Colonic mucosa (tissue), 4 donors: ENCODE results near the gene CCDC190. TPM values are rescaled to one million over a fixed set of nuclear protein-coding genes. Genes with fewer than 3 reads are reported as not detected.

Experiments used
- DNase-seq: peaks from one replicate; pipeline ENCODE4 v3.0.0-alpha.2; 2020
- H3K27ac ChIP-seq: fragments of 200-600 bp; one replicate; pipeline ENCODE4 v1.8.0; 2021
- H3K27me3 ChIP-seq: fragments of 200-600 bp; one replicate; pipeline ENCODE4 v1.8.0; 2021
- H3K36me3 ChIP-seq: fragments of 200-600 bp; one replicate; pipeline ENCODE4 v1.8.0; 2021
- H3K4me1 ChIP-seq: fragments of 200-600 bp; one replicate; pipeline ENCODE4 v1.8.0; 2021; ENCODE audit warnings: mild to moderate bottlenecking
- H3K4me3 ChIP-seq: fragments of 200-600 bp; one replicate; pipeline ENCODE4 v1.8.0; 2021
- H3K9ac ChIP-seq, 2 donors: one replicate each; pipeline ENCODE4 v1.7.0; 2013; ENCODE audit warnings: control low read depth in 2 of 2, low read depth in 2 of 2, low read length in 2 of 2
- H3K9me3 ChIP-seq: fragments of 200-600 bp; one replicate; pipeline ENCODE4 v1.8.0; 2021
- CTCF ChIP-seq: fragments of 200-600 bp; IDR thresholded peaks from one replicate; pipeline ENCODE4 v1.8.0; 2022; ENCODE audit warnings: antibody characterized with exemption, mild to moderate bottlenecking
- intact Hi-C: fragments of 100-400 bp; cut with DNase I; formaldehyde crosslinking; loops from one replicate; pipeline ENCODE4 v1.14.1; 2022
- total RNA-seq, 2 donors: library from RNA; stranded (reverse); fragmentation: NEBNext Ultra II Directional in 1 of 2; extraction: Animal tissue kit (Norgen Biotek cat#: 25700) in 1 of 2; gene quantifications; one replicate each; pipeline ENCODE4 v1.2.1, GENCODE V29; 2021
- donor health status: healthy.
- donor health status: DM: no; HTN: no; CAD: no.
- donor health status: DM: no; HTN: no; CAD: no.

Gene CCDC190
- total RNA-seq, 2 donors from 2014 or later, result not detected

GRCh38 chr1:162901243-162901642, 40.3 kb upstream of the CCDC190 start:
- no peaks in the 10 kb centered on the region for H3K36me3 ChIP-seq
- no peak overlapping the region for H3K9ac ChIP-seq
- H3K4me1 ChIP-seq, result no peaks in the 10 kb centered on the region
- DNase-seq, result no peak
- no peaks in the 10 kb centered on the region for H3K9me3 ChIP-seq
- no peak for TF ChIP-seq CTCF
- H3K27ac ChIP-seq, result no peak overlapping the region
- H3K27me3 ChIP-seq, result no peaks in the 10 kb centered on the region
- no peak overlapping the region for H3K4me3 ChIP-seq
- intact Hi-C loops, result no loop called here

DNA sequence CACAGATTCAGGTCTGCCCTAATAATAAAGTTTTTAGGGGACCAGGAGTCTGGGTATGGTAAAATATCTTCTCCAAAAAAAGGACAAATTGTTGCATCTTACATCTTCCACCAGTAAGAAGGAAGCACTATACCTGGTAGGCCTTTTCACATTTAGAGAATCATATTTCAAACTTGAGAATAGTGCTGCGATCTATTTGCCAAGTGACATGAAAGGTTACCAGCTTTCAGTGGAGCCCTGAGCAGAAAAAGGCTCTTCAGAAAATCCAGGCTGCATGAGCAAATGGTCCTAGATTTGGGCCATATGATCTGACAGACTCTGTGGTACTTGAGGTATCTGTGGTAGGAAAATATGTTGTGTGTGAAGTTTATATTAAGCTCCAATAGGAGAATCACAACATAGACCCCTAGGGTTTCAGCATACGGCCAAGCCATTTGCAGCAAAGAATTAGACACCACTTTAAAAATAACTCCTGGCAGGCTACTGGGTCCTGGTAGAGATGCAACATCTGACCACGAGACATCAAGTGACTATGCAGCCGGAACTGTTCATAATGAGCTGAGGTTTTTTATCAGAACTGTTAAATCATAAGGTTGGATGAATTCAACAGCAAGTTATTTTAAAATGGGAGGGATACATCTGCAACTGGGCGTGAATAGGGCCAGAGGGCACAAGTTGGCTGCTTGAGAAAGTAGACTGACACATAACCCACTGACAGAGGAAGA, 38.6 kb upstream of the CCDC190 start:
- DNase-seq, result no peak
- H3K4me1 ChIP-seq, result no peaks in the 10 kb centered on the region
- no peaks in the 10 kb centered on the region for H3K9me3 ChIP-seq
- H3K27ac ChIP-seq, result no peak overlapping the region
- no peak for TF ChIP-seq CTCF
- intact Hi-C loops, result no loop called here
- H3K27me3 ChIP-seq, result no peaks in the 10 kb centered on the region
- H3K9ac ChIP-seq, result no peak overlapping the region
- no peaks in the 10 kb centered on the region for H3K36me3 ChIP-seq
- no peak overlapping the region for H3K4me3 ChIP-seq

GRCh38 chr1:162893612-162893908, 32.6 kb upstream of the CCDC190 start:
- no peak overlapping the region for H3K9ac ChIP-seq
- intact Hi-C loops, result no loop called here
- no peaks in the 10 kb centered on the region for H3K27me3 ChIP-seq
- DNase-seq, result no peak
- H3K4me3 ChIP-seq, result no peak overlapping the region
- no peaks in the 10 kb centered on the region for H3K36me3 ChIP-seq
- TF ChIP-seq CTCF, result no peak
- H3K27ac ChIP-seq, result no peak overlapping the region
- no peaks in the 10 kb centered on the region for H3K4me1 ChIP-seq
- H3K9me3 ChIP-seq, result no peaks in the 10 kb centered on the region

- Histone ChIP-seq H3K4me1 (no peaks in the 10 kb centered on the region), H3K27ac (no peak overlapping the region), H3K27me3 (no peaks in the 10 kb centered on the region), H3K9me3 (no peaks in the 10 kb centered on the region), H3K9ac (no peak overlapping the region), H3K4me3 (no peak overlapping the region), H3K36me3 (no peaks in the 10 kb centered on the region)
- TF ChIP-seq CTCF, result no peak
- intact Hi-C loops, result no loop called here
- DNase-seq, result no peak
Observed at GRCh38 chr1:162892906-162893611, 32.1 kb upstream of the CCDC190 start.

GRCh38 chr1:162889989-162890388, 29.0 kb upstream of the CCDC190 start:
- H3K9ac ChIP-seq, result no peak overlapping the region
- no peaks in the 10 kb centered on the region for H3K36me3 ChIP-seq
- no peak for DNase-seq
- no peak overlapping the region for H3K27ac ChIP-seq
- no peaks in the 10 kb centered on the region for H3K4me1 ChIP-seq
- no peak overlapping the region for H3K4me3 ChIP-seq
- no peaks in the 10 kb centered on the region for H3K27me3 ChIP-seq
- TF ChIP-seq CTCF, result no peak
- intact Hi-C loops, result no loop called here
- no peaks in the 10 kb centered on the region for H3K9me3 ChIP-seq
